SU-DHL-6 (cell line): Measurements from ENCODE around the gene TOP1.

Source experiments
- CTCF ChIP-seq: fragments of 200-600 bp; sonication (generic); IDR thresholded peaks from one replicate; pipeline ENCODE4 v1.5.1; 2017; ENCODE audit warnings: antibody characterized with exemption, mild to moderate bottlenecking, low read length, moderate library complexity; ENCODE audit not compliant: insufficient read depth, poor library complexity, severe bottlenecking
- EZH2phosphoT487 ChIP-seq: fragments of 200-600 bp; sonication (generic), shearing (Covaris generic); conservative IDR thresholded peaks from 2 replicates; pipeline ENCODE4 v1.6.1; 2018; ENCODE audit warnings: mild to moderate bottlenecking, antibody characterized with exemption, low read length, moderate library complexity, mixed read lengths

GRCh38 chr20:41166201-41167117, 137.8 kb downstream of the TOP1 start:
- TF ChIP-seq CTCF (no peak), EZH2phosphoT487 (no peak)
